22Rv1 (cell line): ENCODE data around the gene LEUTX.

ENCODE experiments used
- H3K27ac ChIP-seq: fragments of 450-650 bp; 2 replicates; pipeline ENCODE4 v1.5.1; 2017
- CTCF ChIP-seq: fragments of 450-650 bp; IDR thresholded peaks from 2 replicates; pipeline ENCODE4 v1.5.1; 2017; ENCODE audit warnings: mild to moderate bottlenecking
- ZFX ChIP-seq: fragments of 450-650 bp; IDR thresholded peaks from 2 replicates; pipeline ENCODE4 v1.6.1; 2017; ENCODE audit warnings: antibody characterized with exemption, borderline replicate concordance

Gene LEUTX

GRCh38 chr19:39828654-39829032 lies 50.0 kb downstream of the LEUTX start:
- TF ChIP-seq ZFX, result no peak
- TF ChIP-seq CTCF, result no peak
- 0 out of 2 replicates have a peak overlapping the region, but pooled peaks have one; percentile 20 for H3K27ac ChIP-seq

GRCh38 chr19:39829702-39830275 lies 51.1 kb downstream of the LEUTX start:
- TF ChIP-seq CTCF (no peak), ZFX (no peak)
- no peak overlapping the region for H3K27ac ChIP-seq

GRCh38 chr19:39830406-39830805 lies 51.8 kb downstream of the LEUTX start:
- no peak overlapping the region for H3K27ac ChIP-seq
- TF ChIP-seq ZFX (no peak), CTCF (no peak)

DNA sequence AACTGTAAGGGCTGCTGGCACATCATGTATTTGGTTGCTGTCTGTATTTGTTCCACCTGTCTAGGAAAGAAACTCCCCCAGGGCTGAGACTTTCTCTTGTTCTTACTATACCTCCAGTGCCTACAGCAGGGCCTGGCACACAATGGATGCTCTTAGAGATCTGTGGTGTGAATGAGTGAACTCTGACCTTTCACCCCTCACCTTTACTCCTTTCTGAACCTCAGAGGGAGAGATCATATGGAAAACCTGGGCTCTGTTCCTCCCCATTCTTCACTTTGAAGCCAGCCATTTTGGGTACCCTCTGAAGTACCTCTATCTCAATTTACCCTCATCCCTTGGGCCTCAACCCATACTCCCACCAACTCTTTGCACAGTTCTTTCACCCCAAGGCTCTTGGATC lies 52.2 kb downstream of the LEUTX start:
- TF ChIP-seq ZFX (no peak), CTCF (no peak)
- no peak overlapping the region for H3K27ac ChIP-seq

DNA sequence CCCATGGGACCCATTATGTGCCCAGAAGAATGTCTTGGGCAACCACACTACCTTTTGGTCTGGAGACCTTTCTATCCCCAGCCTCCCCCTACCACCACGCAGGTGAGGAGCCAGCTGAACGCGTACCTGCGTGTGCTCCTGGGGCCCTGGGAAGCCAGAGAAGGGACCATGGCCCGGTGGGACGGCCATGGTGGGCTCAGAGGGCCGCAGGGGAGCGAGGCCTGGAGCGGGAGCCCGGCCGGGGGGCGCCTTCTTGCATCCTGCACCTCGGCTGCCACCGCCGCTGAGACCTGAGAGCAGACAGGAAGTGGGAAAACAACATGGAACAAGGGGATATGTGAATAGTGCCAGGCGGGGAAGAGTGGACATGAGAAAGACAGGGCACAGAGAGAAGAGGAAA lies 53.0 kb downstream of the LEUTX start:
- TF ChIP-seq ZFX (no peak), CTCF (no peak)
- H3K27ac ChIP-seq, result no peak overlapping the region

DNA sequence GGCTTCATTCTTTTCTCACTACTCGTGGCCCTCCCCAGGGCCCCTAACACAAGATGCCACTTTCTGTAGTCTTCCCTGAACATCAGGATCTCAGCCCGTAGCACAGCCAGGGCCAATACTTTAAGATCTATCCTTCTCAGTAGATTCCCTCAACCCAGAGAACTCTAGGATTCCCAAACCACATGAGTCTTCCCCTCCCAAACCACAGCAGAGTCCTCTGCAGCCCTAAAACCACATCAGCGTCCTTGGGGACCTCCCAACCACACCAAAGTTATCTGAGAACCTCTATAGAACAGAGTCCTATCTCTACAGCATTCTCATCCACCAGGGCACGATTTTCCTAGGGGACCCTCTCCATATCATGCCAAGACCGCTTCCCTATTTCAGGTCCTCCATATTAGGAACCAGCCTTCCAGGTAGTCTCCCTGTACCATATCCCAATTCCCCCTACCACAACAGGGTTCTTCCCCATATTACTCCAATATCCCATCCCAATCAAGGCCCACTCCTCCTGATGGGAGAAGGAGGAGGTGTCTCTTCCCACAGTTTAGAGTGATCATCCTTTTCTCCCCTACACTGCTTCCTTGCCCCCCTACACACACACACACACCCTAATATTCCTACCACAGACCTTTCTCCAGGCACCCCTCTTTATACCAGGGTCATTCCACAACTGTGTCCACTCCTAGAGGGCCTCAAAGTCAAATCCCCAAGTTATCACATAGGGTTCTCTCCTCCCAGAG lies 53.9 kb downstream of the LEUTX start:
- peak overlapping the region; percentile 71 for H3K27ac ChIP-seq
- no peak for TF ChIP-seq CTCF
- TF ChIP-seq ZFX, result no peak

GRCh38 chr19:39833160-39833463 lies 54.5 kb downstream of the LEUTX start:
- H3K27ac ChIP-seq, result peak overlapping the region; percentile 71

More at GRCh38 chr19:39833160-39833463, 54.5 kb downstream of the LEUTX start:
- no peak for TF ChIP-seq ZFX
